ENCODE data around the gene PCDHGB3. TPM values are rescaled to one million over a fixed set of nuclear protein-coding genes. Genes with fewer than 3 reads are reported as not detected.

Gene PCDHGB3
- 3.3 to 4.2 TPM (median 3.5 TPM) in 3 replicates for total RNA-seq (2021)
- Bru-seq, nascent RNA: percentile 70 among the genes with signal in this experiment
- long read RNA-seq, experiment 1: 0 reads
- long read RNA-seq, experiment 2: 0 reads
- long read RNA-seq, experiment 3: 0 reads

DNA sequence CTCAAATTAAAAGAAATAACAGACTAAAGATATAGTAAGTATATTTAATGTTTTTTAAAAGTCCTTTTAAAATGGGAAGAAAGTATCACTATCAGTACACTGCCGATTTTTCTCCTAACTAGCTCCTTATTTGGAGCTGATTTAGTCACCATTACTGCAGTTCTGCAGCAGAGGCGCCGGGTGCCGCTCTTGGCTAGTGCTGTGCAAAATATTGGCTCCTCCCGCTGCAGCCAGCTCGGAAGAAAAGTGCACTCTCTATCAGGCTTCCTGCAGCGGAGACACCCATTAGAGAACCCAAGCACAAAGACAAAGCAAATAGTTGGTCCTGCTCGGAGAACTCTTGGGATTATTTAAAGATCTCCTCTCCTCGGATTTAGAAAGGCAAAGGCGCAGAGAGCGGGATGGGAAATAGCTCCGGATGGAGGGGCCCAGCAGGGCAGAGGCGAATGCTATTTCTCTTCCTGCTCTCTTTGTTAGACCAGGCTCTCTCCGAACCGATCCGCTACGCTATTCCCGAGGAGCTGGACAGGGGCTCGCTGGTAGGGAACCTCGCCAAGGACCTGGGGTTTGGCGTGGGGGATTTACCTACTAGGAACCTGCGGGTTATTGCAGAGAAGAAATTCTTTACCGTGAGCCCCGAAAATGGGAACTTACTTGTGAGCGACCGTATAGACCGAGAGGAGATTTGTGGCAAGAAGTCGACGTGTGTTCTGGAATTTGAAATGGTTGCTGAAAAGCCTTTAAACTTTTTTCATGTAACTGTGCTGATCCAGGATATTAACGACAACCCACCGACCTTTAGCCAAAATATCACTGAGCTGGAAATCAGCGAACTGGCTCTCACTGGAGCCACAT, at the start of gene PCDHGB3:
TSS of gene PCDHGB3 (plus strand) at position 249 of the 855 bp plus-strand sequence. CDS start at position 402, 153 bp downstream.
- Mint-ChIP-seq H3K36me3 (peaks cover 61% of the 10 kb centered on the region), H3K4me3 (peak within 1 kb of the TSS; percentile 61), H3K27ac (peak within 1 kb of the TSS; percentile 91), H3K9me3 (peaks cover 55% of the 10 kb centered on the region), H3K27me3 (ENCODE audit: low read depth) (peaks cover 8% of the 10 kb centered on the region), H3K4me1 (peaks cover 5% of the 10 kb centered on the region)
- DNase-seq (ENCODE audit: low spot score) (peak; percentile 56), ATAC-seq (peak; percentile 95)
- TF ChIP-seq, protein P1, sequence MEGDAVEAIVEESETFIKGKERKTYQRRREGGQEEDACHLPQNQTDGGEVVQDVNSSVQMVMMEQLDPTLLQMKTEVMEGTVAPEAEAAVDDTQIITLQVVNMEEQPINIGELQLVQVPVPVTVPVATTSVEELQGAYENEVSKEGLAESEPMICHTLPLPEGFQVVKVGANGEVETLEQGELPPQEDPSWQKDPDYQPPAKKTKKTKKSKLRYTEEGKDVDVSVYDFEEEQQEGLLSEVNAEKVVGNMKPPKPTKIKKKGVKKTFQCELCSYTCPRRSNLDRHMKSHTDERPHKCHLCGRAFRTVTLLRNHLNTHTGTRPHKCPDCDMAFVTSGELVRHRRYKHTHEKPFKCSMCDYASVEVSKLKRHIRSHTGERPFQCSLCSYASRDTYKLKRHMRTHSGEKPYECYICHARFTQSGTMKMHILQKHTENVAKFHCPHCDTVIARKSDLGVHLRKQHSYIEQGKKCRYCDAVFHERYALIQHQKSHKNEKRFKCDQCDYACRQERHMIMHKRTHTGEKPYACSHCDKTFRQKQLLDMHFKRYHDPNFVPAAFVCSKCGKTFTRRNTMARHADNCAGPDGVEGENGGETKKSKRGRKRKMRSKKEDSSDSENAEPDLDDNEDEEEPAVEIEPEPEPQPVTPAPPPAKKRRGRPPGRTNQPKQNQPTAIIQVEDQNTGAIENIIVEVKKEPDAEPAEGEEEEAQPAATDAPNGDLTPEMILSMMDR (IDR thresholded peaks at IDR 0.05): no peak
- TF ChIP-seq RELA (CRISPR knock-in tag; IDR thresholded peaks at IDR 0.05; ENCODE audit: borderline replicate concordance): no peak
- TF ChIP-seq EMX1 (CRISPR knock-in tag; IDR thresholded peaks at IDR 0.05): no peak
- TF ChIP-seq RORB (CRISPR knock-in tag; IDR thresholded peaks at IDR 0.05): no peak
- TF ChIP-seq NR2C2 (CRISPR knock-in tag; IDR thresholded peaks at IDR 0.05): no peak
- no peak for TF ChIP-seq CREM (CRISPR knock-in tag; IDR thresholded peaks at IDR 0.05)
- no peak for TF ChIP-seq ZSCAN18 (CRISPR knock-in tag; IDR thresholded peaks at IDR 0.05)
- TF ChIP-seq ZNF219 (CRISPR knock-in tag; IDR thresholded peaks at IDR 0.05; ENCODE audit: borderline replicate concordance): no peak
- TF ChIP-seq, protein P2, sequence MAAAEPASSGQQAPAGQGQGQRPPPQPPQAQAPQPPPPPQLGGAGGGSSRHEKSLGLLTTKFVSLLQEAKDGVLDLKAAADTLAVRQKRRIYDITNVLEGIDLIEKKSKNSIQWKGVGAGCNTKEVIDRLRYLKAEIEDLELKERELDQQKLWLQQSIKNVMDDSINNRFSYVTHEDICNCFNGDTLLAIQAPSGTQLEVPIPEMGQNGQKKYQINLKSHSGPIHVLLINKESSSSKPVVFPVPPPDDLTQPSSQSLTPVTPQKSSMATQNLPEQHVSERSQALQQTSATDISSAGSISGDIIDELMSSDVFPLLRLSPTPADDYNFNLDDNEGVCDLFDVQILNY (CRISPR knock-in tag; IDR thresholded peaks at IDR 0.05): no peak
- no peak for TF ChIP-seq NR1H2 (CRISPR knock-in tag; IDR thresholded peaks at IDR 0.05)
- TF ChIP-seq, protein P3, sequence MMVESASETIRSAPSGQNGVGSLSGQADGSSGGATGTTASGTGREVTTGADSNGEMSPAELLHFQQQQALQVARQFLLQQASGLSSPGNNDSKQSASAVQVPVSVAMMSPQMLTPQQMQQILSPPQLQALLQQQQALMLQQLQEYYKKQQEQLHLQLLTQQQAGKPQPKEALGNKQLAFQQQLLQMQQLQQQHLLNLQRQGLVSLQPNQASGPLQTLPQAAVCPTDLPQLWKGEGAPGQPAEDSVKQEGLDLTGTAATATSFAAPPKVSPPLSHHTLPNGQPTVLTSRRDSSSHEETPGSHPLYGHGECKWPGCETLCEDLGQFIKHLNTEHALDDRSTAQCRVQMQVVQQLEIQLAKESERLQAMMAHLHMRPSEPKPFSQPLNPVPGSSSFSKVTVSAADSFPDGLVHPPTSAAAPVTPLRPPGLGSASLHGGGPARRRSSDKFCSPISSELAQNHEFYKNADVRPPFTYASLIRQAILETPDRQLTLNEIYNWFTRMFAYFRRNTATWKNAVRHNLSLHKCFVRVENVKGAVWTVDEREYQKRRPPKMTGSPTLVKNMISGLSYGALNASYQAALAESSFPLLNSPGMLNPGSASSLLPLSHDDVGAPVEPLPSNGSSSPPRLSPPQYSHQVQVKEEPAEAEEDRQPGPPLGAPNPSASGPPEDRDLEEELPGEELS (CRISPR knock-in tag; IDR thresholded peaks at IDR 0.05): no peak
- no peak for TF ChIP-seq GRHL2 (CRISPR knock-in tag; IDR thresholded peaks at IDR 0.05; ENCODE audit: insufficient replicate concordance, severe bottlenecking)
- TF ChIP-seq GABPB1 (CRISPR knock-in tag; IDR thresholded peaks at IDR 0.05): no peak
- ChIA-PET POLR2A (interaction anchor here (0.6 kb wide), 1 partner anchor 248 kb away, joined by 3 read pairs; the partner anchor contains the start of gene DIAPH1), CTCF (interaction anchor here (0.6 to 3.5 kb wide), 51 partner anchors 8 to 267 kb away, joined by 3 to 37 read pairs (median 6); partner anchors contain the start of genes DIAPH1, PCDHB10, PCDHB11 and PCDHB13)

DNA sequence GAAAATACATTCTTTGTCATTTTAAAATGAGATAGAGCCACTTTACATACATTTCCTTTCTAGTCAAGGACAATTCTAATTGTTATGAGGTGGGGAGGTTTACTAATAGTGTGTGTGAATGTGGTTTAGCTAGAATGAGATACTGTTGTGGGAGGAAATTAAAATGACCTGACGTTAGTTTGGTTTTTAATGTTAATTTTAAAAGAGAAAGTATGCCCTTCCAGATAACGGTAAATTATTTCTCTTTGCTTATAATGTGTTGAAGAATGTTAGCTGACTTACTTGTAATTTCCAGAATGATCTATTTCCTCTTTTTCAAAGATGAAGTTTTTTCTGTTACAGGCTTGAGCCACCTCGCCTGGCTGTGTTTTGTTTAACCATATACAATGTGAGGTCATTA, 47.8 kb upstream of the PCDHGB3 start:
- POLR2A ChIA-PET: no interaction called here
- DNase-seq (ENCODE audit: low spot score) (no peak), ATAC-seq (no peak)
- Mint-ChIP-seq H3K27ac (no peak overlapping the region), H3K4me1 (peaks cover 31% of the 10 kb centered on the region), H3K36me3 (peaks cover 34% of the 10 kb centered on the region), H3K4me3 (peak overlapping the region; percentile 99), H3K9me3 (peaks cover 42% of the 10 kb centered on the region), H3K27me3 (ENCODE audit: low read depth) (peaks cover 28% of the 10 kb centered on the region)
- CTCF ChIA-PET: no interaction called here
- TF ChIP-seq ZNF263 (CRISPR knock-in tag; IDR thresholded peaks at IDR 0.05; ENCODE audit: low read depth) (no peak), NR2C2 (CRISPR knock-in tag; IDR thresholded peaks at IDR 0.05) (no peak), HMGA2 (CRISPR knock-in tag; IDR thresholded peaks at IDR 0.05) (no peak), NR1H2 (CRISPR knock-in tag; IDR thresholded peaks at IDR 0.05) (no peak), TEAD4 (CRISPR knock-in tag; IDR thresholded peaks at IDR 0.05) (no peak), NFYB (CRISPR knock-in tag; conservative IDR thresholded peaks at IDR 0.05; ENCODE audit: low read depth) (no peak), SMAD4 (CRISPR knock-in tag; IDR thresholded peaks at IDR 0.05) (no peak), ETV6 (CRISPR knock-in tag; IDR thresholded peaks at IDR 0.05) (no peak), MLX (CRISPR knock-in tag; IDR thresholded peaks at IDR 0.05) (no peak), SMAD3 (CRISPR knock-in tag; IDR thresholded peaks at IDR 0.05; ENCODE audit: borderline replicate concordance) (no peak), MXD4 (CRISPR knock-in tag; IDR thresholded peaks at IDR 0.05; ENCODE audit: borderline replicate concordance) (no peak)
- TF ChIP-seq, protein P4, sequence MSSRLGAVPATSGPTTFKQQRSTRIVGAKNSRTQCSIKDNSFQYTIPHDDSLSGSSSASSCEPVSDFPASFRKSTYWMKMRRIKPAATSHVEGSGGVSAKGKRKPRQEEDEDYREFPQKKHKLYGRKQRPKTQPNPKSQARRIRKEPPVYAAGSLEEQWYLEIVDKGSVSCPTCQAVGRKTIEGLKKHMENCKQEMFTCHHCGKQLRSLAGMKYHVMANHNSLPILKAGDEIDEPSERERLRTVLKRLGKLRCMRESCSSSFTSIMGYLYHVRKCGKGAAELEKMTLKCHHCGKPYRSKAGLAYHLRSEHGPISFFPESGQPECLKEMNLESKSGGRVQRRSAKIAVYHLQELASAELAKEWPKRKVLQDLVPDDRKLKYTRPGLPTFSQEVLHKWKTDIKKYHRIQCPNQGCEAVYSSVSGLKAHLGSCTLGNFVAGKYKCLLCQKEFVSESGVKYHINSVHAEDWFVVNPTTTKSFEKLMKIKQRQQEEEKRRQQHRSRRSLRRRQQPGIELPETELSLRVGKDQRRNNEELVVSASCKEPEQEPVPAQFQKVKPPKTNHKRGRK (CRISPR knock-in tag; IDR thresholded peaks at IDR 0.05; ENCODE audit: borderline replicate concordance): no peak

Measured in WTC11 (cell line).